Large intestine (tissue), 3 donors: Measurements from ENCODE around the gene NUAK2. TPM values are rescaled to one million over a fixed set of nuclear protein-coding genes. Genes with fewer than 3 reads are reported as not detected.
"Not testable (repeated sequence)": the region's sequence is repeated elsewhere in the genome, so short reads cannot be mapped to it uniquely, and the experiment has no call there.

Source experiments
- DNase-seq, 2 donors: peaks; one replicate each; pipeline versions ENCODE4 v3.0.0 to v3.0.0-alpha.2; 2013
- H3K27ac ChIP-seq: one replicate; pipeline ENCODE4 v1.5.1; 2013; ENCODE audit warnings: low read length
- H3K27me3 ChIP-seq: 2 replicates; pipeline ENCODE4 v1.6.1; 2013; ENCODE audit warnings: low read length; ENCODE audit not compliant: control insufficient read depth, insufficient read depth
- H3K36me3 ChIP-seq: 2 replicates; pipeline ENCODE4 v1.6.1; 2013; ENCODE audit warnings: low read length; ENCODE audit not compliant: control insufficient read depth, insufficient read depth
- H3K4me1 ChIP-seq: one replicate; pipeline ENCODE4 v1.6.1; 2013; ENCODE audit warnings: low read length; ENCODE audit not compliant: control insufficient read depth, insufficient read depth
- H3K4me3 ChIP-seq: one replicate; pipeline ENCODE4 v1.5.1; 2013; ENCODE audit warnings: low read length
- H3K9me3 ChIP-seq: one replicate; pipeline ENCODE4 v1.6.1; 2013; ENCODE audit warnings: mild to moderate bottlenecking, low read depth, low read length, moderate library complexity; ENCODE audit not compliant: control insufficient read depth
- WGBS: methylation state at CpG from one replicate; pipeline ENCODE4 v1.1.5; 2013; ENCODE audit warnings: low lambda C conversion rate; ENCODE audit not compliant: insufficient coverage; 5-methylcytosine and 5-hydroxymethylcytosine counted together
- polyA plus RNA-seq: library from polyadenylated mRNA; unstranded; fragments of 120-200 nt; gene quantifications from one replicate; pipeline ENCODE4 v1.2.1, GENCODE V29; 2013

NUAK2 gene
- polyA plus RNA-seq, 1 donor = 8.5 TPM

- WGBS = no CpG with 5 or more reads among the region's 7 CpGs
- H3K27me3 ChIP-seq = no peaks in the 10 kb centered on the region
- peaks cover 15% of the 10 kb centered on the region for H3K4me1 ChIP-seq
- H3K4me3 ChIP-seq = no peak overlapping the region
- H3K27ac ChIP-seq = peak overlapping the region; percentile 30
- H3K36me3 ChIP-seq = no peaks in the 10 kb centered on the region
- no peaks in the 10 kb centered on the region for H3K9me3 ChIP-seq
- DNase-seq = peak; percentile 81 to 85
These were observed 37.0 kb downstream of the NUAK2 start for GRCh38 chr1:205284420-205285144.

- no peak for DNase-seq
- WGBS = 92% methylated on average over 6 of the region's 15 CpGs
- H3K27ac ChIP-seq = no peak overlapping the region
These were observed 38.0 kb downstream of the NUAK2 start for GRCh38 chr1:205283270-205284147.

GRCh38 chr1:205280666-205281395, 40.7 kb downstream of the NUAK2 start:
- peaks cover 15% of the 10 kb centered on the region for H3K4me1 ChIP-seq
- not testable (repeated sequence) for H3K9me3 ChIP-seq, H3K4me3 ChIP-seq, H3K36me3 ChIP-seq, H3K27ac ChIP-seq, DNase-seq, H3K27me3 ChIP-seq
- WGBS = 100% methylated on average over 3 of the region's 10 CpGs

More at GRCh38 chr1:205283270-205284147, 38.0 kb downstream of the NUAK2 start:
- Histone ChIP-seq H3K36me3 (no peaks in the 10 kb centered on the region), H3K9me3 (no peaks in the 10 kb centered on the region), H3K27me3 (no peaks in the 10 kb centered on the region), H3K4me3 (no peak overlapping the region), H3K4me1 (peaks cover 15% of the 10 kb centered on the region)

- Histone ChIP-seq H3K9me3 (no peaks in the 10 kb centered on the region), H3K27ac (no peak overlapping the region), H3K4me1 (peaks cover 9% of the 10 kb centered on the region), H3K36me3 (no peaks in the 10 kb centered on the region), H3K27me3 (no peaks in the 10 kb centered on the region), H3K4me3 (no peak overlapping the region)
- DNase-seq = no peak
- WGBS = no CpG with 5 or more reads among the region's 3 CpGs
These were observed 41.6 kb downstream of the NUAK2 start for GRCh38 chr1:205279986-205280385.

- H3K4me1 ChIP-seq = no peaks in the 10 kb centered on the region
- WGBS = no CpG with 5 or more reads among the region's 8 CpGs
- H3K27ac ChIP-seq = no peak overlapping the region
- H3K27me3 ChIP-seq = no peaks in the 10 kb centered on the region
- no peak for DNase-seq
- no peak overlapping the region for H3K4me3 ChIP-seq
- no peaks in the 10 kb centered on the region for H3K9me3 ChIP-seq
- no peaks in the 10 kb centered on the region for H3K36me3 ChIP-seq
These were observed 44.9 kb downstream of the NUAK2 start for GRCh38 chr1:205276689-205277065.

- no peak for DNase-seq
- Histone ChIP-seq H3K36me3 (no peaks in the 10 kb centered on the region), H3K27ac (no peak overlapping the region), H3K27me3 (no peaks in the 10 kb centered on the region), H3K9me3 (no peaks in the 10 kb centered on the region), H3K4me1 (no peaks in the 10 kb centered on the region), H3K4me3 (no peak overlapping the region)
- no CpG with 5 or more reads among the region's 9 CpGs for WGBS
These were observed 45.4 kb downstream of the NUAK2 start for GRCh38 chr1:205275916-205276688.

GRCh38 chr1:205275133-205275532, 46.4 kb downstream of the NUAK2 start:
- no peak for DNase-seq
- Histone ChIP-seq H3K4me3 (no peak overlapping the region), H3K27ac (no peak overlapping the region), H3K36me3 (no peaks in the 10 kb centered on the region), H3K27me3 (no peaks in the 10 kb centered on the region), H3K9me3 (no peaks in the 10 kb centered on the region), H3K4me1 (no peaks in the 10 kb centered on the region)
- no CpG with 5 or more reads among the region's 3 CpGs for WGBS

- DNase-seq = no peak
- WGBS = no CpG with 5 or more reads among the region's 8 CpGs
- Histone ChIP-seq H3K27ac (no peak overlapping the region), H3K9me3 (peaks cover under 1% of the 10 kb centered on the region), H3K4me3 (no peak overlapping the region), H3K4me1 (no peaks in the 10 kb centered on the region), H3K27me3 (no peaks in the 10 kb centered on the region), H3K36me3 (no peaks in the 10 kb centered on the region)
These were observed 47.4 kb downstream of the NUAK2 start for GRCh38 chr1:205274041-205274691.

GRCh38 chr1:205273551-205273982, 48.0 kb downstream of the NUAK2 start:
- Histone ChIP-seq H3K4me3 (no peak overlapping the region), H3K9me3 (peaks cover 2% of the 10 kb centered on the region), H3K27ac (no peak overlapping the region), H3K36me3 (no peaks in the 10 kb centered on the region), H3K27me3 (no peaks in the 10 kb centered on the region), H3K4me1 (no peaks in the 10 kb centered on the region)
- WGBS = no CpG with 5 or more reads among the region's 7 CpGs
- peak; percentile 73 to 77 for DNase-seq
